Neural progenitor cell (in vitro differentiated cells): ENCODE measurements around the gene MTFR2. TPM values are rescaled to one million over a fixed set of nuclear protein-coding genes. Genes with fewer than 3 reads are reported as not detected.
"Not testable (repeated sequence)": the region's sequence is repeated elsewhere in the genome, so short reads cannot be mapped to it uniquely, and the experiment has no call there.

Experiments used
- DNase-seq: peaks from one replicate; pipeline ENCODE4 v3.0.0-alpha.2; 2016; ENCODE audit warnings: low spot score
- H2AFZ ChIP-seq: fragments of 200-600 bp; sonication (generic); replicated peaks from 2 replicates; pipeline ENCODE4 v1.6.1; 2016; ENCODE audit warnings: antibody characterized with exemption
- H3F3A ChIP-seq: fragments of 200-600 bp; sonication (generic); 2 replicates; pipeline ENCODE4 v1.6.1; 2016; ENCODE audit warnings: antibody characterized with exemption, low read depth
- H3K27ac ChIP-seq: fragments of 200-600 bp; sonication (generic); 2 replicates; pipeline ENCODE4 v1.5.1; 2016; ENCODE audit warnings: mild to moderate bottlenecking
- H3K27me3 ChIP-seq: fragments of 200-600 bp; sonication (generic); 2 replicates; pipeline ENCODE4 v1.6.1; 2016; ENCODE audit warnings: mild to moderate bottlenecking, moderate library complexity
- H3K36me3 ChIP-seq: fragments of 200-600 bp; sonication (generic); 2 replicates; pipeline ENCODE4 v1.5.1; 2016
- H3K4me1 ChIP-seq: fragments of 200-600 bp; sonication (generic); 2 replicates; pipeline ENCODE4 v1.6.1; 2016; ENCODE audit warnings: mixed run types
- H3K4me2 ChIP-seq: fragments of 200-600 bp; sonication (generic); 2 replicates; pipeline ENCODE4 v1.6.1; 2016
- H3K4me3 ChIP-seq: fragments of 200-600 bp; sonication (generic); 2 replicates; pipeline ENCODE4 v1.5.1; 2016
- H3K79me2 ChIP-seq: fragments of 200-600 bp; sonication (generic); 2 replicates; pipeline ENCODE4 v1.6.1; 2016; ENCODE audit warnings: low read depth
- H3K9ac ChIP-seq: fragments of 200-600 bp; sonication (generic); 2 replicates; pipeline ENCODE4 v1.6.1; 2016
- H3K9me3 ChIP-seq: fragments of 200-600 bp; sonication (generic); 2 replicates; pipeline ENCODE4 v1.5.1; 2016; ENCODE audit warnings: low read depth
- H4K20me1 ChIP-seq: fragments of 200-600 bp; sonication (generic); 2 replicates; pipeline ENCODE4 v1.6.1; 2016; ENCODE audit warnings: low read depth
- H3K27ac Mint-ChIP-seq: 3 replicates; pipeline ENCODE4 v1.8.0; 2021; ENCODE audit warnings: mixed read lengths
- H3K27me3 Mint-ChIP-seq: 2 replicates; pipeline ENCODE4 v1.8.0; 2022; ENCODE audit warnings: low read depth, mild to moderate bottlenecking, inconsistent platforms, moderate library complexity, mixed read lengths; ENCODE audit not compliant: insufficient read depth
- H3K36me3 Mint-ChIP-seq: 3 replicates; pipeline ENCODE4 v1.8.0; 2021; ENCODE audit warnings: mixed read lengths
- H3K4me1 Mint-ChIP-seq: 3 replicates; pipeline ENCODE4 v1.8.0; 2021; ENCODE audit warnings: mixed read lengths
- H3K4me3 Mint-ChIP-seq: 3 replicates; pipeline ENCODE4 v1.8.0; 2021; ENCODE audit warnings: mild to moderate bottlenecking, moderate library complexity, mixed read lengths
- H3K9me3 Mint-ChIP-seq: 3 replicates; pipeline ENCODE4 v1.8.0; 2020; ENCODE audit warnings: mixed read lengths
- EZH2 ChIP-seq: fragments of 200-600 bp; sonication (generic); IDR thresholded peaks from 2 replicates; pipeline ENCODE4 v1.6.1; 2017; ENCODE audit warnings: antibody characterized with exemption, mild to moderate bottlenecking, moderate library complexity
- EZH2phosphoT487 ChIP-seq: fragments of 200-600 bp; sonication (generic); IDR thresholded peaks from 2 replicates; pipeline ENCODE4 v1.6.1; 2017; ENCODE audit warnings: antibody characterized with exemption
- total RNA-seq: library from RNA; depleted of rRNA; stranded (reverse); fragments of >200 nt; gene quantifications from 2 replicates; pipeline ENCODE4 v1.2.3, GENCODE V29; 2015; ENCODE audit warnings: low replicate concordance
- TF ChIP-seq, protein P1 (sequence below): fragments of 200-600 bp; sonication (generic); IDR thresholded peaks from 2 replicates; pipeline ENCODE4 v1.5.1; 2017; ENCODE audit warnings: antibody characterized with exemption, mild to moderate bottlenecking

MTFR2 gene
- total RNA-seq, 1 donor from 2014 or later = 12.6 TPM

DNA sequence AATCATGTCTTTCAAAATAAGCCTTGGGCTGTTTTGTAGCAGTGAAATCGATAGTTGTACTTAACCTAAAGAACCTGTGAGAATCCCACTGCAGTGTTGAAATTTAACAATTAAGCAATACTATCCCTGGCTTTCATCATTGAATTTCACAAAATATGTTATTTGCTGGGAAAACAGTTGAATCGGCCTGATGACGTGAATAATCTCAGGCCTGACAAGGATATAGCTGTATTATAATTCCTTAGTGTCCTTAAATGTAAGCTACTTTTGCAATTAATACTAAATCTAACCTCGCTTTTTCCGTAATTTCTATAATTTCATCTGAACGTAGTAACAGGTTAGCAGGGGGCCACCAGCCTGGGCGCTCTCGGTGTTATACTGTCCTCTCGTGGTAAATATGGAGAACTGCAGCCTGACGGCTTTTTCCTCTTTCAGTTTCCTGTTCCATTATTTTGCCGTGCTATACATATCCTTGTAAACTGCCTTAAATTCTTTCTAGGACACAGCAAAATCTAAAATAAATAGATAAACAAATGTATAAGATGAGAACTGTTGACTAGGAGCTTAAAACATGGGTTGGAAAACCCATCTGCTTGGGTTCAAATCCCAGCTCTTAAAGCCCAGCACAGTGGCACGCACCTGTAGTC, 24.0 kb downstream of the MTFR2 start:
- Histone ChIP-seq H3K27me3 (no peaks in the 10 kb centered on the region), H3K9me3 (no peaks in the 10 kb centered on the region), H3K4me1 (no peaks in the 10 kb centered on the region), H3K36me3 (no peaks in the 10 kb centered on the region), H3F3A (no peaks in the 10 kb centered on the region), H2AFZ (no peak overlapping the region), H3K4me2 (no peak overlapping the region), H4K20me1 (no peaks in the 10 kb centered on the region), H3K79me2 (no peaks in the 10 kb centered on the region), H3K9ac (no peak overlapping the region), H3K4me3 (no peak overlapping the region), H3K27ac (no peak overlapping the region)
- Mint-ChIP-seq H3K36me3 (no peaks in the 10 kb centered on the region), H3K27me3 (peaks cover 2% of the 10 kb centered on the region), H3K4me3 (no peak overlapping the region), H3K4me1 (no peaks in the 10 kb centered on the region), H3K9me3 (peaks cover 4% of the 10 kb centered on the region), H3K27ac (no peak overlapping the region)
- TF ChIP-seq, protein P1, sequence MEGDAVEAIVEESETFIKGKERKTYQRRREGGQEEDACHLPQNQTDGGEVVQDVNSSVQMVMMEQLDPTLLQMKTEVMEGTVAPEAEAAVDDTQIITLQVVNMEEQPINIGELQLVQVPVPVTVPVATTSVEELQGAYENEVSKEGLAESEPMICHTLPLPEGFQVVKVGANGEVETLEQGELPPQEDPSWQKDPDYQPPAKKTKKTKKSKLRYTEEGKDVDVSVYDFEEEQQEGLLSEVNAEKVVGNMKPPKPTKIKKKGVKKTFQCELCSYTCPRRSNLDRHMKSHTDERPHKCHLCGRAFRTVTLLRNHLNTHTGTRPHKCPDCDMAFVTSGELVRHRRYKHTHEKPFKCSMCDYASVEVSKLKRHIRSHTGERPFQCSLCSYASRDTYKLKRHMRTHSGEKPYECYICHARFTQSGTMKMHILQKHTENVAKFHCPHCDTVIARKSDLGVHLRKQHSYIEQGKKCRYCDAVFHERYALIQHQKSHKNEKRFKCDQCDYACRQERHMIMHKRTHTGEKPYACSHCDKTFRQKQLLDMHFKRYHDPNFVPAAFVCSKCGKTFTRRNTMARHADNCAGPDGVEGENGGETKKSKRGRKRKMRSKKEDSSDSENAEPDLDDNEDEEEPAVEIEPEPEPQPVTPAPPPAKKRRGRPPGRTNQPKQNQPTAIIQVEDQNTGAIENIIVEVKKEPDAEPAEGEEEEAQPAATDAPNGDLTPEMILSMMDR = peak; percentile 100
- TF ChIP-seq EZH2phosphoT487 (no peak), EZH2 (no peak)
- peak; percentile 54 for DNase-seq

DNA sequence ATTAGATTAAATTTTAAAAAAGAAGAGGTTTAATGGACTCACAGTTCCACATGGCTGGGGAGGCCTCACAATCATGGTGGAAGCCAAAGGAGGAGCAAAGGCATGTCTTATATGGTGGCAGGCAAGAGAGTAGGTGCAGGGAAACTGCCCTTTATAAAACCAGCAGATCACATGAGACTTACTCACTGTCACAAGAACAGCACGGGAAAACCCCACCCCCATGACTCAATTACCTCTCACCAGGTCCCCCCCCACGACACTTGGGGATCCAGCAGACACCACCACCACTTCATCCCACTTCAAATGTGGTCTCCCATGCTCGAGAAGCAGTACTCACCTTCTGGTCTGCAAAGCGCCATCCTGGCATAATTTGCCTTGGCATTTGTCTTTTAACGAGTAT, 24.6 kb downstream of the MTFR2 start:
- H2AFZ ChIP-seq = no peak overlapping the region
- no peaks in the 10 kb centered on the region for H3K9me3 ChIP-seq
- Mint-ChIP-seq H3K4me1 (no peaks in the 10 kb centered on the region), H3K27ac (no peak overlapping the region), H3K4me3 (no peak overlapping the region), H3K9me3 (peaks cover 6% of the 10 kb centered on the region), H3K27me3 (peaks cover 2% of the 10 kb centered on the region), H3K36me3 (no peaks in the 10 kb centered on the region)
- no peaks in the 10 kb centered on the region for H3K79me2 ChIP-seq
- no peaks in the 10 kb centered on the region for H3K27me3 ChIP-seq
- H4K20me1 ChIP-seq = no peaks in the 10 kb centered on the region
- H3K4me3 ChIP-seq = no peak overlapping the region
- H3K4me1 ChIP-seq = no peaks in the 10 kb centered on the region
- H3K9ac ChIP-seq = no peak overlapping the region
- no peaks in the 10 kb centered on the region for H3F3A ChIP-seq
- H3K36me3 ChIP-seq = no peaks in the 10 kb centered on the region
- no peak for DNase-seq
- no peak for TF ChIP-seq EZH2
- TF ChIP-seq, protein P1 = no peak
- no peak for TF ChIP-seq EZH2phosphoT487
- H3K4me2 ChIP-seq = no peak overlapping the region
- no peak overlapping the region for H3K27ac ChIP-seq

- not testable (repeated sequence) for H3F3A ChIP-seq, H3K4me3 Mint-ChIP-seq, H3K27ac ChIP-seq, H3K9ac ChIP-seq, H3K9me3 Mint-ChIP-seq, H3K9me3 ChIP-seq, H3K4me3 ChIP-seq, H3K4me2 ChIP-seq, H3K4me1 Mint-ChIP-seq, H3K4me1 ChIP-seq, H3K27me3 Mint-ChIP-seq, H3K27ac Mint-ChIP-seq, H4K20me1 ChIP-seq, H2AFZ ChIP-seq, H3K79me2 ChIP-seq, H3K36me3 Mint-ChIP-seq, H3K27me3 ChIP-seq, H3K36me3 ChIP-seq, DNase-seq
Observed at GRCh38 chr6:136224974-136225373, 25.1 kb downstream of the MTFR2 start.

- H3K4me2 ChIP-seq = no peak overlapping the region
- H3K79me2 ChIP-seq = no peaks in the 10 kb centered on the region
- H2AFZ ChIP-seq = peak overlapping the region; percentile 28
- no peak overlapping the region for H3K4me3 ChIP-seq
- H3K27ac Mint-ChIP-seq = no peak overlapping the region
- no peaks in the 10 kb centered on the region for H3K9me3 ChIP-seq
- no peaks in the 10 kb centered on the region for H3K27me3 ChIP-seq
- H3K9ac ChIP-seq = no peak overlapping the region
- no peaks in the 10 kb centered on the region for H3F3A ChIP-seq
- no peak overlapping the region for H3K27ac ChIP-seq
- no peaks in the 10 kb centered on the region for H3K4me1 Mint-ChIP-seq
- H3K9me3 Mint-ChIP-seq = peaks cover 4% of the 10 kb centered on the region
- no peak overlapping the region for H3K4me3 Mint-ChIP-seq
- DNase-seq = no peak
- H3K4me1 ChIP-seq = no peaks in the 10 kb centered on the region
- H3K27me3 Mint-ChIP-seq = no peaks in the 10 kb centered on the region
- no peak for TF ChIP-seq EZH2
- TF ChIP-seq, protein P1 = no peak
- TF ChIP-seq EZH2phosphoT487 = no peak
- no peaks in the 10 kb centered on the region for H3K36me3 ChIP-seq
- H3K36me3 Mint-ChIP-seq = no peaks in the 10 kb centered on the region
- no peaks in the 10 kb centered on the region for H4K20me1 ChIP-seq
Observed at GRCh38 chr6:136216503-136217401, 33.4 kb downstream of the MTFR2 start.
